Immature natural killer cell (primary cell): ENCODE results near the gene TVP23A. TPM values are rescaled to one million over a fixed set of nuclear protein-coding genes. Genes with fewer than 3 reads are reported as not detected.

Source experiments
- polyA plus RNA-seq, 3 donors: library from polyadenylated mRNA; unstranded; fragments of 300-500 nt; fragmentation: Illumina TruSeq; gene quantifications; one replicate each; pipeline ENCODE4 v1.2.3, GENCODE V29; 2021

The TVP23A gene
- polyA plus RNA-seq, 3 donors from 2014 or later, result 0.09 to 0.46 (median 0.14) TPM

Other genes starting within 250 kb of the TVP23A start
- gene EMP2, start 238.2 kb downstream of the TVP23A start, polyA plus RNA-seq, result not detected
- gene TEKT5, start 123.9 kb downstream of the TVP23A start, polyA plus RNA-seq, result not detected
- 10 to 100 TPM; 19.7 to 29.4 (median 21.0) TPM for gene NUBP1, start 75.0 kb downstream of the TVP23A start, polyA plus RNA-seq
- gene CIITA, start 58.4 kb upstream of the TVP23A start, polyA plus RNA-seq, result 1 to 10 TPM in 2 of 3 donors, under 1 TPM in 1; 0.25 to 2.4 (median 1.7) TPM
- gene DEXI, start 123.7 kb upstream of the TVP23A start, polyA plus RNA-seq, result 10 to 100 TPM; 35.2 to 49.8 (median 45.9) TPM
- 10 to 100 TPM in 1 of 3 donors, 1 to 10 TPM in 2; 5.6 to 19.9 (median 5.6) TPM for gene CLEC16A, start 125.8 kb upstream of the TVP23A start, polyA plus RNA-seq